HepG2 (cell line): ENCODE results near the gene SURF1. TPM values are rescaled to one million over a fixed set of nuclear protein-coding genes. Genes with fewer than 3 reads are reported as not detected.

Source experiments
- CHD2 ChIP-seq: IDR thresholded peaks from 2 replicates; pipeline ENCODE4 v1.6.1; 2011; ENCODE audit warnings: low read depth, low read length, improper control_type of control experiment
- FOSL2 ChIP-seq: sonication (generic); formaldehyde crosslinking; IDR thresholded peaks from 2 replicates; pipeline ENCODE4 v1.4.0; 2020; ENCODE audit warnings: missing genetic modification reagents
- MYC ChIP-seq: sonication (generic); formaldehyde crosslinking; IDR thresholded peaks from 2 replicates; pipeline ENCODE4 v1.9.0; 2021; ENCODE audit warnings: missing genetic modification reagents, borderline replicate concordance
- NCOA5 ChIP-seq: sonication (generic); formaldehyde crosslinking; IDR thresholded peaks from 2 replicates; pipeline ENCODE4 v1.4.0; 2020; ENCODE audit warnings: missing genetic modification reagents
- NFIB ChIP-seq: sonication (generic); formaldehyde crosslinking; IDR thresholded peaks from 2 replicates; pipeline ENCODE4 v1.9.0; 2021; ENCODE audit warnings: missing genetic modification reagents, mild to moderate bottlenecking, borderline replicate concordance
- PAF1 ChIP-seq: IDR thresholded peaks from 2 replicates; pipeline ENCODE4 v1.6.1; 2016; ENCODE audit warnings: missing genetic modification reagents, missing compliant biosample characterization
- PITX1 ChIP-seq: sonication (generic); formaldehyde crosslinking; IDR thresholded peaks from 2 replicates; pipeline ENCODE4 v1.5.1; 2020; ENCODE audit warnings: mild to moderate bottlenecking, missing genetic modification reagents
- SMAD9 ChIP-seq: sonication (generic); formaldehyde crosslinking; IDR thresholded peaks from 2 replicates; pipeline ENCODE4 v1.5.1; 2020; ENCODE audit warnings: mild to moderate bottlenecking, missing genetic modification reagents
- ZBTB7A ChIP-seq: sonication (generic); formaldehyde crosslinking; IDR thresholded peaks from 2 replicates; pipeline ENCODE4 v1.8.0; 2022; ENCODE audit warnings: mild to moderate bottlenecking, missing genetic modification reagents
- ZBTB8A ChIP-seq: sonication (generic); formaldehyde crosslinking; IDR thresholded peaks from 2 replicates; pipeline ENCODE4 v1.4.0; 2020; ENCODE audit warnings: mild to moderate bottlenecking, low read depth, missing genetic modification reagents, borderline replicate concordance
- ZNF205 ChIP-seq: IDR thresholded peaks from 2 replicates; pipeline ENCODE4 v1.6.1; 2018; ENCODE audit warnings: missing biosample characterization, missing genetic modification reagents
- ZNF569 ChIP-seq: sonication (generic); formaldehyde crosslinking; IDR thresholded peaks from 2 replicates; pipeline ENCODE4 v1.5.0; 2020; ENCODE audit warnings: mild to moderate bottlenecking, missing genetic modification reagents, moderate library complexity, borderline replicate concordance
- ZNF747 ChIP-seq: sonication (generic); formaldehyde crosslinking; IDR thresholded peaks from 2 replicates; pipeline ENCODE4 v1.8.1; 2023; ENCODE audit warnings: missing genetic modification reagents, mild to moderate bottlenecking, borderline replicate concordance
- ZNF841 ChIP-seq: sonication (generic); formaldehyde crosslinking; IDR thresholded peaks from 2 replicates; pipeline ENCODE4 v1.8.1; 2023; ENCODE audit warnings: missing genetic modification reagents, borderline replicate concordance
- ZNF879 ChIP-seq: sonication (generic); formaldehyde crosslinking; IDR thresholded peaks from 2 replicates; pipeline ENCODE4 v1.8.1; 2023; ENCODE audit warnings: missing genetic modification reagents
- polyA plus RNA-seq, 8 experiments: library from polyadenylated mRNA; depleted of rRNA in 3 of 8; stranded (reverse) in 7 of 8; unstranded in 1 of 8; fragments of >200 nt; fragmentation: Illumina TruSeq in 4 of 8; extraction: Trizol in 4 of 8; gene quantifications; 2 replicates each; pipeline versions ENCODE4 v1.2.1 to v1.2.3, GENCODE V29; 2011 to 2016; ENCODE audit warnings: low read depth in 4 of 8, missing spikeins in 1 of 8, mixed read lengths in 1 of 8; ENCODE audit not compliant: insufficient read depth in 1 of 8
- total RNA-seq, 5 experiments: library from RNA; depleted of rRNA; stranded (reverse); fragments of >200 nt; fragmentation: Illumina TruSeq; extraction: Trizol; gene quantifications; 2 replicates each; pipeline ENCODE4 v1.2.3, GENCODE V29; 2016; ENCODE audit warnings: low read depth in 1 of 5
- TF ChIP-seq, protein P1 (sequence below): sonication (generic); formaldehyde crosslinking; IDR thresholded peaks from 2 replicates; pipeline ENCODE4 v1.4.0; 2020; ENCODE audit warnings: missing genetic modification reagents
- TF ChIP-seq, protein P2 (sequence below): sonication (generic); formaldehyde crosslinking; conservative IDR thresholded peaks from 2 replicates; pipeline ENCODE4 v1.8.1; 2023; ENCODE audit warnings: missing genetic modification reagents
- TF ChIP-seq, protein P3 (sequence below): sonication (generic); formaldehyde crosslinking; IDR thresholded peaks from 2 replicates; pipeline ENCODE4 v1.5.0; 2020; ENCODE audit warnings: mild to moderate bottlenecking, missing genetic modification reagents
- TF ChIP-seq, protein P4 (sequence below): sonication (generic); formaldehyde crosslinking; IDR thresholded peaks from 2 replicates; pipeline ENCODE4 v1.8.0; 2022; ENCODE audit warnings: mild to moderate bottlenecking, missing genetic modification reagents, moderate library complexity
- TF ChIP-seq, protein P5 (sequence below): sonication (generic); formaldehyde crosslinking; IDR thresholded peaks from 2 replicates; pipeline ENCODE4 v1.5.0; 2020; ENCODE audit warnings: missing genetic modification reagents, mild to moderate bottlenecking, borderline replicate concordance
- TF ChIP-seq, protein P6 (sequence below): sonication (generic); formaldehyde crosslinking; IDR thresholded peaks from 2 replicates; pipeline ENCODE4 v1.5.0; 2020; ENCODE audit warnings: missing genetic modification reagents

Gene SURF1
- total and polyA plus RNA-seq, 2 of the 13 experiments (the other 11 are each of a cell fraction or from before 2014, with no cell fraction given) = 17.8 to 40.7 TPM

DNA sequence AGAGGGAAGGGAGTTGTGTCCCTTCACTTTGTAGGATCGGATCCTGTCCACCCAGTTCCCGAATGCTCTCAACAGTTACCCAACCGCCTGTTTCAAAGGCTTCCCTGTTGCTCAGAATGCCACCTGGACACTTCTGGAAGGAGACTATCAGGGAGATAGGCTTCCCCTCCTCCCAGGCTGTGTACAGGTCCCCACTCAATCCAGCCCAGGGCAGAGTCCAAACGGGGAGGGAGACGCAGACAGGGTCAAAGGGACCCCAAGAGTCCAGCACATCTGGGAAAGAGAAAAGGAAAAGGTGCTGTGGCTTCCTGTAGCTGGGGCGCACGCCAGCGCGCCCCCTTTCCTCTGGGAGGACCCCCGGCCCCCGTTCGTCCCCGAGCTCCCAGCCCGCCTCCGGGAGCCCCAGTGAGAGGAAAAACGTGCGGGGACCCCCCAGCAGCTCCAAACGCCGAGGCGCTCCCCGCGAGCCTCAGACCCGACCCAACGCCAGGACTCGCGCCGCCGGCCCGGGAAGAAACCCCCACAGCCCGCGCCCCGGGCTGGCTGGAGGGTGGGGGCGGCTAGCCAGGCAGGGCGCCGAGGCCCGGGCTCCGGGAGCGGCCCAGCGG is 18.9 kb upstream of the SURF1 start (continued):
- TF ChIP-seq ZBTB8A (CRISPR knock-in tag) = no peak
- TF ChIP-seq ZNF879 = no peak
- TF ChIP-seq, protein P1, sequence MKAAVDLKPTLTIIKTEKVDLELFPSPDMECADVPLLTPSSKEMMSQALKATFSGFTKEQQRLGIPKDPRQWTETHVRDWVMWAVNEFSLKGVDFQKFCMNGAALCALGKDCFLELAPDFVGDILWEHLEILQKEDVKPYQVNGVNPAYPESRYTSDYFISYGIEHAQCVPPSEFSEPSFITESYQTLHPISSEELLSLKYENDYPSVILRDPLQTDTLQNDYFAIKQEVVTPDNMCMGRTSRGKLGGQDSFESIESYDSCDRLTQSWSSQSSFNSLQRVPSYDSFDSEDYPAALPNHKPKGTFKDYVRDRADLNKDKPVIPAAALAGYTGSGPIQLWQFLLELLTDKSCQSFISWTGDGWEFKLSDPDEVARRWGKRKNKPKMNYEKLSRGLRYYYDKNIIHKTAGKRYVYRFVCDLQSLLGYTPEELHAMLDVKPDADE = 0 out of 2 replicates have a peak, but pooled peaks have one; percentile 37
- no peak for TF ChIP-seq PAF1
- no peak for TF ChIP-seq ZNF747 (CRISPR knock-in tag)
- no peak for TF ChIP-seq ZNF569 (CRISPR knock-in tag)
- TF ChIP-seq, protein P2, sequence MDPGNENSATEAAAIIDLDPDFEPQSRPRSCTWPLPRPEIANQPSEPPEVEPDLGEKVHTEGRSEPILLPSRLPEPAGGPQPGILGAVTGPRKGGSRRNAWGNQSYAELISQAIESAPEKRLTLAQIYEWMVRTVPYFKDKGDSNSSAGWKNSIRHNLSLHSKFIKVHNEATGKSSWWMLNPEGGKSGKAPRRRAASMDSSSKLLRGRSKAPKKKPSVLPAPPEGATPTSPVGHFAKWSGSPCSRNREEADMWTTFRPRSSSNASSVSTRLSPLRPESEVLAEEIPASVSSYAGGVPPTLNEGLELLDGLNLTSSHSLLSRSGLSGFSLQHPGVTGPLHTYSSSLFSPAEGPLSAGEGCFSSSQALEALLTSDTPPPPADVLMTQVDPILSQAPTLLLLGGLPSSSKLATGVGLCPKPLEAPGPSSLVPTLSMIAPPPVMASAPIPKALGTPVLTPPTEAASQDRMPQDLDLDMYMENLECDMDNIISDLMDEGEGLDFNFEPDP = no peak
- no peak for TF ChIP-seq NCOA5 (CRISPR knock-in tag)
- TF ChIP-seq SMAD9 = no peak
- TF ChIP-seq FOSL2 (CRISPR knock-in tag) = no peak
- TF ChIP-seq, protein P3, sequence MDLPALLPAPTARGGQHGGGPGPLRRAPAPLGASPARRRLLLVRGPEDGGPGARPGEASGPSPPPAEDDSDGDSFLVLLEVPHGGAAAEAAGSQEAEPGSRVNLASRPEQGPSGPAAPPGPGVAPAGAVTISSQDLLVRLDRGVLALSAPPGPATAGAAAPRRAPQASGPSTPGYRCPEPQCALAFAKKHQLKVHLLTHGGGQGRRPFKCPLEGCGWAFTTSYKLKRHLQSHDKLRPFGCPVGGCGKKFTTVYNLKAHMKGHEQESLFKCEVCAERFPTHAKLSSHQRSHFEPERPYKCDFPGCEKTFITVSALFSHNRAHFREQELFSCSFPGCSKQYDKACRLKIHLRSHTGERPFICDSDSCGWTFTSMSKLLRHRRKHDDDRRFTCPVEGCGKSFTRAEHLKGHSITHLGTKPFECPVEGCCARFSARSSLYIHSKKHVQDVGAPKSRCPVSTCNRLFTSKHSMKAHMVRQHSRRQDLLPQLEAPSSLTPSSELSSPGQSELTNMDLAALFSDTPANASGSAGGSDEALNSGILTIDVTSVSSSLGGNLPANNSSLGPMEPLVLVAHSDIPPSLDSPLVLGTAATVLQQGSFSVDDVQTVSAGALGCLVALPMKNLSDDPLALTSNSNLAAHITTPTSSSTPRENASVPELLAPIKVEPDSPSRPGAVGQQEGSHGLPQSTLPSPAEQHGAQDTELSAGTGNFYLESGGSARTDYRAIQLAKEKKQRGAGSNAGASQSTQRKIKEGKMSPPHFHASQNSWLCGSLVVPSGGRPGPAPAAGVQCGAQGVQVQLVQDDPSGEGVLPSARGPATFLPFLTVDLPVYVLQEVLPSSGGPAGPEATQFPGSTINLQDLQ (CRISPR knock-in tag) = no peak
- TF ChIP-seq MYC = peak; percentile 52; the same call in 1 of the 2 replicates
- TF ChIP-seq ZNF205 (CRISPR knock-in tag) = no peak
- no peak for TF ChIP-seq NFIB
- TF ChIP-seq, protein P4, sequence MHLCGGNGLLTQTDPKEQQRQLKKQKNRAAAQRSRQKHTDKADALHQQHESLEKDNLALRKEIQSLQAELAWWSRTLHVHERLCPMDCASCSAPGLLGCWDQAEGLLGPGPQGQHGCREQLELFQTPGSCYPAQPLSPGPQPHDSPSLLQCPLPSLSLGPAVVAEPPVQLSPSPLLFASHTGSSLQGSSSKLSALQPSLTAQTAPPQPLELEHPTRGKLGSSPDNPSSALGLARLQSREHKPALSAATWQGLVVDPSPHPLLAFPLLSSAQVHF (CRISPR knock-in tag) = no peak
- TF ChIP-seq, protein P5, sequence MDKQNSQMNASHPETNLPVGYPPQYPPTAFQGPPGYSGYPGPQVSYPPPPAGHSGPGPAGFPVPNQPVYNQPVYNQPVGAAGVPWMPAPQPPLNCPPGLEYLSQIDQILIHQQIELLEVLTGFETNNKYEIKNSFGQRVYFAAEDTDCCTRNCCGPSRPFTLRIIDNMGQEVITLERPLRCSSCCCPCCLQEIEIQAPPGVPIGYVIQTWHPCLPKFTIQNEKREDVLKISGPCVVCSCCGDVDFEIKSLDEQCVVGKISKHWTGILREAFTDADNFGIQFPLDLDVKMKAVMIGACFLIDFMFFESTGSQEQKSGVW (CRISPR knock-in tag) = no peak
- no peak; the same call in 1 of the 2 replicates for TF ChIP-seq ZNF841
- no peak for TF ChIP-seq PITX1
- TF ChIP-seq, protein P6, sequence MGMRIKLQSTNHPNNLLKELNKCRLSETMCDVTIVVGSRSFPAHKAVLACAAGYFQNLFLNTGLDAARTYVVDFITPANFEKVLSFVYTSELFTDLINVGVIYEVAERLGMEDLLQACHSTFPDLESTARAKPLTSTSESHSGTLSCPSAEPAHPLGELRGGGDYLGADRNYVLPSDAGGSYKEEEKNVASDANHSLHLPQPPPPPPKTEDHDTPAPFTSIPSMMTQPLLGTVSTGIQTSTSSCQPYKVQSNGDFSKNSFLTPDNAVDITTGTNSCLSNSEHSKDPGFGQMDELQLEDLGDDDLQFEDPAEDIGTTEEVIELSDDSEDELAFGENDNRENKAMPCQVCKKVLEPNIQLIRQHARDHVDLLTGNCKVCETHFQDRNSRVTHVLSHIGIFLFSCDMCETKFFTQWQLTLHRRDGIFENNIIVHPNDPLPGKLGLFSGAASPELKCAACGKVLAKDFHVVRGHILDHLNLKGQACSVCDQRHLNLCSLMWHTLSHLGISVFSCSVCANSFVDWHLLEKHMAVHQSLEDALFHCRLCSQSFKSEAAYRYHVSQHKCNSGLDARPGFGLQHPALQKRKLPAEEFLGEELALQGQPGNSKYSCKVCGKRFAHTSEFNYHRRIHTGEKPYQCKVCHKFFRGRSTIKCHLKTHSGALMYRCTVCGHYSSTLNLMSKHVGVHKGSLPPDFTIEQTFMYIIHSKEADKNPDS = peak; percentile 41; the same call in 1 of the 2 replicates
- no peak for TF ChIP-seq CHD2
- TF ChIP-seq ZBTB7A (CRISPR knock-in tag) = peak; percentile 42; the same call in 1 of the 2 replicates
